HG03066 (cell line): ENCODE results near the gene DAPP1.

Experiments
- ATAC-seq: cut with Tn5 transposase; IDR thresholded peaks from one replicate; pipeline ENCODE4 v1.9.1; 2021; ENCODE audit warnings: low read depth; ENCODE audit not compliant: unreplicated experiment

The DAPP1 gene

GRCh38 chr4:99893839-99894160 is 77.2 kb downstream of the DAPP1 start:
- no peak for ATAC-seq

- ATAC-seq: peak; percentile 100
Measured at GRCh38 chr4:99894161-99894997, 77.8 kb downstream of the DAPP1 start, which contains the start of gene LAMTOR3. TSS of gene LAMTOR3 (minus strand) at chr4:99894427. CDS start at chr4:99893963, 464 bp downstream.

GRCh38 chr4:99894998-99895397 is 78.4 kb downstream of the DAPP1 start:
- ATAC-seq: no peak

GRCh38 chr4:99915449-99915848 is 98.8 kb downstream of the DAPP1 start:
- no peak for ATAC-seq

- ATAC-seq: no peak
Measured at GRCh38 chr4:99917575-99917974, 100.9 kb downstream of the DAPP1 start.

GRCh38 chr4:99918656-99919055 is 102.0 kb downstream of the DAPP1 start:
- no peak for ATAC-seq
